HepG2 (cell line): Measurements from ENCODE around the gene PCBP4. TPM values are rescaled to one million over a fixed set of nuclear protein-coding genes. Genes with fewer than 3 reads are reported as not detected.

Experiments
- FIP1L1 ChIP-seq: fragments of 200-400 bp; formaldehyde crosslinking; IDR thresholded peaks from 2 replicates; pipeline ENCODE4 v1.6.1; 2018; ENCODE audit warnings: low read depth, mild to moderate bottlenecking, low read length, moderate library complexity, borderline replicate concordance; ENCODE audit not compliant: insufficient read depth
- GLI4 ChIP-seq: sonication (generic); formaldehyde crosslinking; IDR thresholded peaks from 2 replicates; pipeline ENCODE4 v1.5.1; 2020; ENCODE audit warnings: missing genetic modification reagents, mild to moderate bottlenecking, moderate library complexity, borderline replicate concordance
- HDAC2 ChIP-seq: sonication (generic); formaldehyde crosslinking; IDR thresholded peaks from 2 replicates; pipeline ENCODE4 v1.4.0; 2020; ENCODE audit warnings: missing genetic modification reagents
- KDM5B ChIP-seq: sonication (generic); formaldehyde crosslinking; IDR thresholded peaks from 2 replicates; pipeline ENCODE4 v1.4.0; 2020; ENCODE audit warnings: missing genetic modification reagents, mild to moderate bottlenecking, borderline replicate concordance
- TFAP4 ChIP-seq: sonication (generic); IDR thresholded peaks from 2 replicates; pipeline ENCODE4 v1.6.1; 2016; ENCODE audit warnings: low read depth, borderline replicate concordance
- TOPORS ChIP-seq: sonication (generic); formaldehyde crosslinking; IDR thresholded peaks from 2 replicates; pipeline ENCODE4 v1.8.0; 2023; ENCODE audit warnings: mild to moderate bottlenecking, missing genetic modification reagents
- ZBTB2 ChIP-seq: sonication (generic); formaldehyde crosslinking; IDR thresholded peaks from 2 replicates; pipeline ENCODE4 v1.8.0; 2022; ENCODE audit warnings: low read depth, missing genetic modification reagents
- ZBTB4 ChIP-seq: sonication (generic); formaldehyde crosslinking; IDR thresholded peaks from 2 replicates; pipeline ENCODE4 v1.4.0; 2020; ENCODE audit warnings: missing genetic modification reagents, mild to moderate bottlenecking, borderline replicate concordance
- ZBTB7A ChIP-seq: sonication (generic); formaldehyde crosslinking; IDR thresholded peaks from 2 replicates; pipeline ENCODE4 v1.8.0; 2022; ENCODE audit warnings: mild to moderate bottlenecking, missing genetic modification reagents
- ZC3H4 ChIP-seq: sonication (generic); formaldehyde crosslinking; IDR thresholded peaks from 2 replicates; pipeline ENCODE4 v1.4.0; 2020; ENCODE audit warnings: missing genetic modification reagents, borderline replicate concordance
- ZFP62 ChIP-seq: sonication (generic); formaldehyde crosslinking; IDR thresholded peaks from 2 replicates; pipeline ENCODE4 v1.4.0; 2020; ENCODE audit warnings: missing genetic modification reagents
- ZHX2 ChIP-seq, 2 experiments: sonication (generic) in 1 of 2; formaldehyde crosslinking in 1 of 2; IDR thresholded peaks; 2 replicates each; pipeline versions ENCODE4 v1.6.1 to v1.9.0; 2014 to 2022; ENCODE audit warnings: antibody characterized with exemption in 1 of 2, borderline replicate concordance in 1 of 2, inconsistent platforms in 1 of 2, low read depth in 1 of 2, missing genetic modification reagents in 1 of 2
- ZNF670 ChIP-seq: sonication (generic); formaldehyde crosslinking; IDR thresholded peaks from 2 replicates; pipeline ENCODE4 v1.8.0; 2022; ENCODE audit warnings: mild to moderate bottlenecking, missing genetic modification reagents, borderline replicate concordance
- polyA plus RNA-seq, 8 experiments: library from polyadenylated mRNA; depleted of rRNA in 3 of 8; stranded (reverse) in 7 of 8; unstranded in 1 of 8; fragments of >200 nt; fragmentation: Illumina TruSeq in 4 of 8; extraction: Trizol in 4 of 8; gene quantifications; 2 replicates each; pipeline versions ENCODE4 v1.2.1 to v1.2.3, GENCODE V29; 2011 to 2016; ENCODE audit warnings: low read depth in 4 of 8, missing spikeins in 1 of 8, mixed read lengths in 1 of 8; ENCODE audit not compliant: insufficient read depth in 1 of 8
- total RNA-seq, 5 experiments: library from RNA; depleted of rRNA; stranded (reverse); fragments of >200 nt; fragmentation: Illumina TruSeq; extraction: Trizol; gene quantifications; 2 replicates each; pipeline ENCODE4 v1.2.3, GENCODE V29; 2016; ENCODE audit warnings: low read depth in 1 of 5
- TF ChIP-seq, protein P1 (sequence below): sonication (generic); formaldehyde crosslinking; IDR thresholded peaks from 2 replicates; pipeline ENCODE4 v1.8.1; 2022; ENCODE audit warnings: low read depth, mild to moderate bottlenecking, missing genetic modification reagents

Gene PCBP4
- total and polyA plus RNA-seq, 2 of the 13 experiments (the other 11 are each of a cell fraction or from before 2014, with no cell fraction given) = 36.8 to 51.3 TPM

GRCh38 chr3:51984269-51984647 lies 17.0 kb upstream of the PCBP4 start (continued):
- TF ChIP-seq ZBTB4 (CRISPR knock-in tag) (no peak), FIP1L1 (no peak), HDAC2 (CRISPR knock-in tag) (no peak), ZNF670 (CRISPR knock-in tag) (no peak; the same call in 1 of the 2 replicates), GLI4 (no peak), ZFP62 (CRISPR knock-in tag) (no peak), ZBTB2 (CRISPR knock-in tag) (no peak), ZHX2 (IDR thresholded peaks at IDR 0.05; ENCODE audit: low read depth) (no peak), ZHX2 (CRISPR knock-in tag; IDR thresholded peaks at IDR 0.05; ENCODE audit: borderline replicate concordance) (no peak), TFAP4 (no peak), ZC3H4 (CRISPR knock-in tag) (no peak), KDM5B (0 out of 2 replicates have a peak, but pooled peaks have one; percentile 40), TOPORS (no peak), ZBTB7A (no peak)
- TF ChIP-seq, protein P1, sequence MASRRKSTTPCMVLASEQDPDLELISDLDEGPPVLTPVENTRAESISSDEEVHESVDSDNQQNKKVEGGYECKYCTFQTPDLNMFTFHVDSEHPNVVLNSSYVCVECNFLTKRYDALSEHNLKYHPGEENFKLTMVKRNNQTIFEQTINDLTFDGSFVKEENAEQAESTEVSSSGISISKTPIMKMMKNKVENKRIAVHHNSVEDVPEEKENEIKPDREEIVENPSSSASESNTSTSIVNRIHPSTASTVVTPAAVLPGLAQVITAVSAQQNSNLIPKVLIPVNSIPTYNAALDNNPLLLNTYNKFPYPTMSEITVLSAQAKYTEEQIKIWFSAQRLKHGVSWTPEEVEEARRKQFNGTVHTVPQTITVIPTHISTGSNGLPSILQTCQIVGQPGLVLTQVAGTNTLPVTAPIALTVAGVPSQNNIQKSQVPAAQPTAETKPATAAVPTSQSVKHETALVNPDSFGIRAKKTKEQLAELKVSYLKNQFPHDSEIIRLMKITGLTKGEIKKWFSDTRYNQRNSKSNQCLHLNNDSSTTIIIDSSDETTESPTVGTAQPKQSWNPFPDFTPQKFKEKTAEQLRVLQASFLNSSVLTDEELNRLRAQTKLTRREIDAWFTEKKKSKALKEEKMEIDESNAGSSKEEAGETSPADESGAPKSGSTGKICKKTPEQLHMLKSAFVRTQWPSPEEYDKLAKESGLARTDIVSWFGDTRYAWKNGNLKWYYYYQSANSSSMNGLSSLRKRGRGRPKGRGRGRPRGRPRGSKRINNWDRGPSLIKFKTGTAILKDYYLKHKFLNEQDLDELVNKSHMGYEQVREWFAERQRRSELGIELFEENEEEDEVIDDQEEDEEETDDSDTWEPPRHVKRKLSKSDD = no peak
